Brain microvascular endothelial cell (primary cell): Measurements from ENCODE around the gene RGS18.
"Not testable (repeated sequence)": the region's sequence is repeated elsewhere in the genome, so short reads cannot be mapped to it uniquely, and the experiment has no call there.

Source experiments
- DNase-seq: peaks from one replicate; pipeline ENCODE4 v3.0.0-alpha.2; 2020
- H3K27ac ChIP-seq: fragments of 250-450 bp; sonication (Bioruptor Pico); 2 replicates; pipeline ENCODE4 v1.5.1; 2020; ENCODE audit warnings: mild to moderate bottlenecking, moderate library complexity
- H3K27me3 ChIP-seq: fragments of 250-450 bp; sonication (Bioruptor Pico); replicated peaks from 2 replicates; pipeline ENCODE4 v1.5.1; 2020; ENCODE audit warnings: mild to moderate bottlenecking
- H3K36me3 ChIP-seq: fragments of 250-450 bp; sonication (Bioruptor Pico); replicated peaks from 2 replicates; pipeline ENCODE4 v1.5.1; 2020; ENCODE audit warnings: mild to moderate bottlenecking
- H3K4me3 ChIP-seq: 2 replicates; pipeline ENCODE4 v1.5.1; 2011; ENCODE audit warnings: low read depth, mild to moderate bottlenecking, control low read depth, low read length, moderate library complexity
- CTCF ChIP-seq: IDR thresholded peaks from 2 replicates; pipeline ENCODE4 v1.5.1; 2011; ENCODE audit warnings: low read depth, mild to moderate bottlenecking, moderate library complexity, low read length, control low read depth, inconsistent platforms; ENCODE audit errors: missing control alignments
- in situ Hi-C: cut with HindIII; loops from 2 replicates; pipeline ENCODE4 v1.10.0; 2017; ENCODE audit warnings: low sequenced_read_pairs, low pct_ligation_motif_present

RGS18 gene

GRCh38 chr1:192159014-192159413, 752 bp downstream of the RGS18 start:
- no peak for TF ChIP-seq CTCF
- Histone ChIP-seq H3K27me3 (no peaks in the 10 kb centered on the region), H3K27ac (no peak overlapping the region), H3K36me3 (no peaks in the 10 kb centered on the region), H3K4me3 (no peak overlapping the region)
- in situ Hi-C loops: no loop called here
- DNase-seq: no peak

- TF ChIP-seq CTCF: no peak
- in situ Hi-C loops: no loop called here
- Histone ChIP-seq H3K27ac (no peak overlapping the region), H3K4me3 (no peak overlapping the region), H3K36me3 (no peaks in the 10 kb centered on the region), H3K27me3 (no peaks in the 10 kb centered on the region)
- DNase-seq: no peak
Observed at GRCh38 chr1:192159781-192160180, 1.5 kb downstream of the RGS18 start.

GRCh38 chr1:192160196-192160595, 1.9 kb downstream of the RGS18 start:
- in situ Hi-C loops: no loop called here
- no peaks in the 10 kb centered on the region for H3K36me3 ChIP-seq
- DNase-seq: no peak
- TF ChIP-seq CTCF: no peak
- no peak overlapping the region for H3K27ac ChIP-seq
- no peaks in the 10 kb centered on the region for H3K27me3 ChIP-seq
- no peak overlapping the region for H3K4me3 ChIP-seq

- no peaks in the 10 kb centered on the region for H3K27me3 ChIP-seq
- no peak overlapping the region for H3K27ac ChIP-seq
- no peaks in the 10 kb centered on the region for H3K36me3 ChIP-seq
- in situ Hi-C loops: no loop called here
- no peak overlapping the region for H3K4me3 ChIP-seq
- TF ChIP-seq CTCF: no peak
- no peak for DNase-seq
Observed at GRCh38 chr1:192161976-192162375, 3.7 kb downstream of the RGS18 start.

- no peak for TF ChIP-seq CTCF
- no peak overlapping the region for H3K4me3 ChIP-seq
- no peak for DNase-seq
- no peaks in the 10 kb centered on the region for H3K36me3 ChIP-seq
- H3K27me3 ChIP-seq: no peaks in the 10 kb centered on the region
- H3K27ac ChIP-seq: no peak overlapping the region
- in situ Hi-C loops: no loop called here
Observed at GRCh38 chr1:192162376-192162775, 4.1 kb downstream of the RGS18 start.

GRCh38 chr1:192165002-192165401, 6.7 kb downstream of the RGS18 start:
- DNase-seq, H3K27me3 ChIP-seq, H3K27ac ChIP-seq, in situ Hi-C loops, H3K36me3 ChIP-seq, H3K4me3 ChIP-seq: not testable (repeated sequence)

GRCh38 chr1:192167011-192167410, 8.7 kb downstream of the RGS18 start:
- in situ Hi-C loops: no loop called here
- no peak overlapping the region for H3K4me3 ChIP-seq
- H3K27me3 ChIP-seq: no peaks in the 10 kb centered on the region
- TF ChIP-seq CTCF: no peak
- H3K27ac ChIP-seq: no peak overlapping the region
- no peak for DNase-seq
- H3K36me3 ChIP-seq: no peaks in the 10 kb centered on the region
